Right atrium auricular region (tissue), 2 donors: ENCODE data around the gene RECQL5. TPM values are rescaled to one million over a fixed set of nuclear protein-coding genes. Genes with fewer than 3 reads are reported as not detected.

Source experiments
- DNase-seq: peaks from one replicate; pipeline ENCODE4 v3.0.0-alpha.2; 2019; ENCODE audit warnings: low spot score
- H3K27ac ChIP-seq, 2 donors: fragments of 200-600 bp; sonication (generic); 1 replicate in 1 of 2; 2 replicates in 1 of 2; pipeline ENCODE4 v1.5.1; 2016 to 2019
- H3K27me3 ChIP-seq, 2 donors: fragments of 200-600 bp; sonication (generic); one replicate each; pipeline versions ENCODE4 v1.5.1 to v1.6.0; 2017 to 2019
- H3K36me3 ChIP-seq: fragments of 200-600 bp; sonication (generic); one replicate; pipeline ENCODE4 v1.5.1; 2016
- H3K4me1 ChIP-seq, 2 donors: fragments of 200-600 bp; sonication (generic); one replicate each; pipeline versions ENCODE4 v1.5.1 to v1.6.0; 2017 to 2019
- H3K4me3 ChIP-seq, 2 donors: fragments of 200-600 bp; sonication (generic); 1 replicate in 1 of 2; 2 replicates in 1 of 2; pipeline ENCODE4 v1.5.1; 2017 to 2019; ENCODE audit warnings: mild to moderate bottlenecking in 1 of 2, moderate library complexity in 1 of 2
- H3K9me3 ChIP-seq, 2 donors: fragments of 200-600 bp; sonication (generic); one replicate each; pipeline ENCODE4 v1.5.1; 2019
- CTCF ChIP-seq, 2 donors: fragments of 200-600 bp; sonication (generic); IDR thresholded peaks; one replicate each; pipeline ENCODE4 v1.5.1; 2019; ENCODE audit warnings: antibody characterized with exemption in 2 of 2
- total RNA-seq, 2 donors: library from RNA; depleted of rRNA; stranded (reverse); fragments of >200 nt; gene quantifications; one replicate each; pipeline ENCODE4 v1.1.0, GENCODE V29; 2016

RECQL5 gene
- total RNA-seq, 2 donors from 2014 or later, result 6.2 to 7.1 TPM

DNA sequence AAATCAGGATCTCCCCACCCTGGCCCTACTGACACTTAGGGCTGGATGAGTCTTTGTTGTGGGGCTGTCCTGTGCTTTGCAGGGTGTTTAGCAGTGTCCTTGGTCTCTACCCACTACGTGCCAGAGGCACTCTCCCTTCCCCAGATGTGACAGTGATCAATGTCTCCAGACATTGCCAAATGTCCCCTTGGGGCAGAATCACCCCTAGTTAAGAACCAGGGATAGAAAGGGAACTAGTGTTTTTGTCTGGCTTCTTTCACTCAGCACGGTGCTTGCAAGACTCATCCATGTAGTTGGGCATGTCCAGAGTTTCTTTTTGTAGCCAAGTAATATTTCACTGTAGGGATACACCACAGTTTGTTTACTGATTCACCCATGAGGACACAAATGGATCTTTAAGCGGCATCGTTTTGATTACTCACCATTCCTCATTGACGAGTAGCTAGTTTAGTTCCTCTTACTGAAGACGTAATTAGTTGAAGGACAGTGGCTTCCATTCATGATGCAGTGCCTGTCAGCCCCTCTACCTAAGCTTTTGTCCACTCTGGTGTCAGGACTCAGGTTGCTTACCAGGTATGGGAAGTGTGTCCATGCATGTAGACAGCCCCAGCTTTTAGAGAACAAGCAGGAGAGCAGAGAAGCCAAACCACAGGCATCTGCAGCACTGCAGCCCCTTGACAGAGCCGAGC is 28.3 kb upstream of the RECQL5 start:
- DNase-seq, result no peak
- H3K4me1 ChIP-seq, result peaks cover 0 to 93% of the 10 kb centered on the region in 2 donors
- H3K9me3 ChIP-seq, result no peaks in the 10 kb centered on the region
- peaks cover 8% of the 10 kb centered on the region for H3K36me3 ChIP-seq
- H3K27me3 ChIP-seq, result no peaks in the 10 kb centered on the region
- H3K4me3 ChIP-seq, result no peak overlapping the region
- H3K27ac ChIP-seq, result peak overlapping the region; percentile 93 to 97
- TF ChIP-seq CTCF (IDR thresholded peaks at IDR 0.05), result no peak

DNA sequence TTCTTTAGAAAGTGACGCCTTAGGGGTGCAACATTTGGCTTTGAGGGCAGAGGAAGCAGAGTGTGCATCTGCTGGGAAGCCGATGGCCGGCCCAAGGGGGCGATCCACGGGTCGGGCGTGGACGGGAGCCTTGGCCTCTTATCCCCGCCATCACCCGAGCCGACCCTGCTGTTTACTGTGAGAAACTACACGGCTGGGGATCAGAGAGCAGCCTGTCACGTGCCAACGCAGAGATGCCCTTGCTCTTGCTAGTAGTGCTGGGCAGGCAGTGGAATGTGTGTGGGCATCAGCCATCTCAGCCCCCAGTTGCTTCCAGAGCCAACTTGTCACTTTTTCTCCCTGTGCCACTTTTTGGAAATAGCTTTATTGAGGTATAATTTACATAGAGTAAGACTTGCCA is 27.6 kb upstream of the RECQL5 start:
- Histone ChIP-seq H3K27ac (peak overlapping the region; percentile 93 to 97), H3K27me3 (no peaks in the 10 kb centered on the region), H3K4me3 (no peak overlapping the region), H3K4me1 (peaks cover 0 to 93% of the 10 kb centered on the region in 2 donors), H3K36me3 (peaks cover 8% of the 10 kb centered on the region), H3K9me3 (no peaks in the 10 kb centered on the region)
- no peak for TF ChIP-seq CTCF (IDR thresholded peaks at IDR 0.05)
- no peak for DNase-seq

- H3K4me1 ChIP-seq, result peaks cover 0 to 93% of the 10 kb centered on the region in 2 donors
These were observed 26.8 kb upstream of the RECQL5 start for GRCh38 chr17:75693500-75694481.

DNA sequence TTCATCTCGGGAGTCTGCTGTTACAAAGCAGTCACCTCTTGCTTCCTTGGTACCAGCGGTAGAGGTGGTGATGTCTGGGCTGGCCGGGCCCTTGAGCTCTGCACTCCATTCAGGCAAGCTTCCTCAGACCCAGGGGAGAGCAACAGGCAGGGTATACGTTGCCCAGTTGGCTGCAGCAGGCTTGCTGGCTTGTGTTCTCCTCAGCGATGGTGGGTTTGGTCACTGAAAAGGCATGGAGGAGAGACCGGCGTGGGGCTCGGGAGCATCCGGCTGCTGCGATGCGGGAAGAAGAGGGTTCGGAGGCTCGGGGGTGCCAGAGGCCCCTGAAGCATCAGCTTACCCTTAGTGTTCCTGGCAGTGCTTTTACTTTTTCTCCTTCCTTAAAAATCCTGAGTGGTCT is 26.0 kb upstream of the RECQL5 start:
- H3K27ac ChIP-seq, result peak overlapping the region; percentile 93 to 97
- no peak for DNase-seq
- H3K27me3 ChIP-seq, result no peaks in the 10 kb centered on the region
- peaks cover 0 to 93% of the 10 kb centered on the region in 2 donors for H3K4me1 ChIP-seq
- H3K4me3 ChIP-seq, result no peak overlapping the region
- H3K9me3 ChIP-seq, result no peaks in the 10 kb centered on the region
- H3K36me3 ChIP-seq, result peaks cover 8% of the 10 kb centered on the region
- no peak for TF ChIP-seq CTCF (IDR thresholded peaks at IDR 0.05)

More at GRCh38 chr17:75693500-75694481, 26.8 kb upstream of the RECQL5 start:
- TF ChIP-seq CTCF (IDR thresholded peaks at IDR 0.05), result no peak
- peak overlapping the region; percentile 93 to 97 for H3K27ac ChIP-seq
- H3K27me3 ChIP-seq, result no peaks in the 10 kb centered on the region
- H3K9me3 ChIP-seq, result no peaks in the 10 kb centered on the region
- no peak overlapping the region for H3K4me3 ChIP-seq
- DNase-seq, result no peak
- peaks cover 8% of the 10 kb centered on the region for H3K36me3 ChIP-seq

GRCh38 chr17:75691801-75692626 is 25.1 kb upstream of the RECQL5 start:
- Histone ChIP-seq H3K27me3 (no peaks in the 10 kb centered on the region), H3K27ac (peak overlapping the region; percentile 93 to 97), H3K4me3 (no peak overlapping the region), H3K36me3 (peaks cover 8% of the 10 kb centered on the region), H3K9me3 (no peaks in the 10 kb centered on the region), H3K4me1 (peaks cover 0 to 93% of the 10 kb centered on the region in 2 donors)
- TF ChIP-seq CTCF (IDR thresholded peaks at IDR 0.05), result no peak
- DNase-seq, result no peak
